Measurements from ENCODE around the gene KRT17.
"Not testable (repeated sequence)": the region's sequence is repeated elsewhere in the genome, so short reads cannot be mapped to it uniquely, and the experiment has no call there.

Gene KRT17

GRCh38 chr17:41653892-41654677, 29.7 kb upstream of the KRT17 start:
- DNase-seq, result no peak

- no peak for DNase-seq
Observed at GRCh38 chr17:41653421-41653820, 29.0 kb upstream of the KRT17 start.

GRCh38 chr17:41652461-41652970, 28.1 kb upstream of the KRT17 start:
- DNase-seq, result no peak

GRCh38 chr17:41651625-41652460, 27.5 kb upstream of the KRT17 start:
- DNase-seq, result no peak

GRCh38 chr17:41650794-41651624, 26.6 kb upstream of the KRT17 start:
- DNase-seq, result no peak

GRCh38 chr17:41649923-41650519, 25.6 kb upstream of the KRT17 start:
- no peak for DNase-seq

- peak; percentile 87 for DNase-seq
Observed at GRCh38 chr17:41648411-41649195, 24.2 kb upstream of the KRT17 start.

GRCh38 chr17:41647940-41648410, 23.6 kb upstream of the KRT17 start:
- peak; percentile 80 for DNase-seq

- DNase-seq, result no peak
Observed at GRCh38 chr17:41647038-41647813, 22.9 kb upstream of the KRT17 start.

GRCh38 chr17:41642252-41643156, 18.1 kb upstream of the KRT17 start:
- no peak for DNase-seq

- DNase-seq, result not testable (repeated sequence)
Observed at GRCh38 chr17:41640596-41640995, 16.2 kb upstream of the KRT17 start.

GRCh38 chr17:41639492-41640473, 15.4 kb upstream of the KRT17 start:
- DNase-seq, result no peak

GRCh38 chr17:41638941-41639340, 14.6 kb upstream of the KRT17 start:
- no peak for DNase-seq

- DNase-seq, result no peak
Observed at GRCh38 chr17:41638194-41638593, 13.8 kb upstream of the KRT17 start.

- no peak for DNase-seq
Observed at GRCh38 chr17:41636652-41637051, 12.3 kb upstream of the KRT17 start.

GRCh38 chr17:41635121-41636097, 11.0 kb upstream of the KRT17 start:
- DNase-seq, result no peak

GRCh38 chr17:41634639-41635038, 10.3 kb upstream of the KRT17 start:
- DNase-seq, result no peak

Measured in EL (cell line).